Measurements from ENCODE around the gene ETV7. TPM values are rescaled to one million over a fixed set of nuclear protein-coding genes. Genes with fewer than 3 reads are reported as not detected.
"Not testable (repeated sequence)": the region's sequence is repeated elsewhere in the genome, so short reads cannot be mapped to it uniquely, and the experiment has no call there.

Gene ETV7
- total and polyA plus RNA-seq, 12 donors, result 0.10 to 5.9 (median 0.17) TPM; not detected in 5

- intact Hi-C loops (cut with DNase I), result loop anchor here in 6 of 10 donors (5.0 to 10.0 kb wide), 4 partner anchors 68 to 340 kb away; partner anchors contain the start of genes MAPK14 (in 2 of the 6) and SLC26A8 (in 2 of the 6)
- WGBS, 2 donors, result 72 to 76% methylated on average over 17 of the region's 19 CpGs
- Histone ChIP-seq H3K9me3 (no peaks in the 10 kb centered on the region), H3K27me3 (peaks cover 0 to 13% (median 0%) of the 10 kb centered on the region in 7 donors), H3K4me3 (no peak overlapping the region), H3K27ac (no peak overlapping the region), H3K4me1 (peaks cover 0 to 28% (median 5%) of the 10 kb centered on the region in 9 donors), H3K36me3 (peaks cover 0 to 14% (median 0%) of the 10 kb centered on the region in 9 donors)
- TF ChIP-seq, protein P1, sequence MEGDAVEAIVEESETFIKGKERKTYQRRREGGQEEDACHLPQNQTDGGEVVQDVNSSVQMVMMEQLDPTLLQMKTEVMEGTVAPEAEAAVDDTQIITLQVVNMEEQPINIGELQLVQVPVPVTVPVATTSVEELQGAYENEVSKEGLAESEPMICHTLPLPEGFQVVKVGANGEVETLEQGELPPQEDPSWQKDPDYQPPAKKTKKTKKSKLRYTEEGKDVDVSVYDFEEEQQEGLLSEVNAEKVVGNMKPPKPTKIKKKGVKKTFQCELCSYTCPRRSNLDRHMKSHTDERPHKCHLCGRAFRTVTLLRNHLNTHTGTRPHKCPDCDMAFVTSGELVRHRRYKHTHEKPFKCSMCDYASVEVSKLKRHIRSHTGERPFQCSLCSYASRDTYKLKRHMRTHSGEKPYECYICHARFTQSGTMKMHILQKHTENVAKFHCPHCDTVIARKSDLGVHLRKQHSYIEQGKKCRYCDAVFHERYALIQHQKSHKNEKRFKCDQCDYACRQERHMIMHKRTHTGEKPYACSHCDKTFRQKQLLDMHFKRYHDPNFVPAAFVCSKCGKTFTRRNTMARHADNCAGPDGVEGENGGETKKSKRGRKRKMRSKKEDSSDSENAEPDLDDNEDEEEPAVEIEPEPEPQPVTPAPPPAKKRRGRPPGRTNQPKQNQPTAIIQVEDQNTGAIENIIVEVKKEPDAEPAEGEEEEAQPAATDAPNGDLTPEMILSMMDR (IDR thresholded peaks at IDR 0.05), result no peak
- ATAC-seq (no peak), DNase-seq (no peak)
These were observed 22.6 kb downstream of the ETV7 start for GRCh38 chr6:36364669-36365479.

- H3K4me3 ChIP-seq, DNase-seq, H3K9me3 ChIP-seq, ATAC-seq, H3K27ac ChIP-seq: not testable (repeated sequence)
- H3K27me3 ChIP-seq, result peaks cover 0 to 13% (median 0%) of the 10 kb centered on the region in 7 donors
- intact Hi-C loops (cut with DNase I), result loop anchor here in 6 of 10 donors (5.0 to 10.0 kb wide), 4 partner anchors 67 to 339 kb away; partner anchors contain the start of genes MAPK14 (in 2 of the 6) and SLC26A8 (in 2 of the 6)
- peaks cover 0 to 11% (median 0%) of the 10 kb centered on the region in 9 donors for H3K36me3 ChIP-seq
- 97 to 98% methylated on average over 25 to 28 of the region's 34 CpGs for WGBS, 2 donors
- H3K4me1 ChIP-seq, result peaks cover 0 to 29% (median 12%) of the 10 kb centered on the region in 9 donors
These were observed 23.3 kb downstream of the ETV7 start for GRCh38 chr6:36364061-36364635.

GRCh38 chr6:36363371-36363752, 24.1 kb downstream of the ETV7 start:
- 87 to 93% methylated on average over 12 to 13 of the region's 13 CpGs for WGBS, 2 donors
- not testable (repeated sequence) for H3K27ac ChIP-seq, H3K9me3 ChIP-seq, H3K36me3 ChIP-seq, H3K4me3 ChIP-seq, DNase-seq, ATAC-seq
- H3K27me3 ChIP-seq, result peaks cover 0 to 13% (median 0%) of the 10 kb centered on the region in 7 donors
- peaks cover 0 to 34% (median 19%) of the 10 kb centered on the region in 9 donors for H3K4me1 ChIP-seq
- intact Hi-C loops (cut with DNase I), result loop anchor here in 6 of 10 donors (5.0 to 10.0 kb wide), 4 partner anchors 66 to 339 kb away; partner anchors contain the start of genes MAPK14 (in 2 of the 6) and SLC26A8 (in 2 of the 6)

GRCh38 chr6:36362551-36363370, 24.7 kb downstream of the ETV7 start:
- TF ChIP-seq, protein P1 (IDR thresholded peaks at IDR 0.05), result no peak
- Histone ChIP-seq H3K4me1 (peaks cover 0 to 40% (median 25%) of the 10 kb centered on the region in 9 donors), H3K27ac (no peak overlapping the region), H3K9me3 (no peaks in the 10 kb centered on the region), H3K27me3 (peaks cover 0 to 13% (median 0%) of the 10 kb centered on the region in 7 donors), H3K36me3 (peaks cover 0 to 6% (median 0%) of the 10 kb centered on the region in 9 donors), H3K4me3 (no peak overlapping the region)
- DNase-seq, result no peak
- 90 to 92% methylated on average over 25 of the region's 25 CpGs for WGBS, 2 donors
- no peak for ATAC-seq
- intact Hi-C loops (cut with DNase I), result loop anchor here in 6 of 10 donors (5.0 to 10.0 kb wide), 4 partner anchors 65 to 338 kb away; partner anchors contain the start of genes MAPK14 (in 2 of the 6) and SLC26A8 (in 2 of the 6)
